Ovary (tissue), 9 donors: ENCODE data around the gene WIPI1. TPM values are rescaled to one million over a fixed set of nuclear protein-coding genes. Genes with fewer than 3 reads are reported as not detected.

Source experiments
- DNase-seq, 5 donors: peaks; one replicate each; pipeline ENCODE4 v3.0.0-alpha.2; 2019 to 2020
- H3K27ac ChIP-seq, 2 donors: fragments of 200-600 bp; one replicate each; pipeline versions ENCODE4 v1.5.1 to v1.8.0; 2019 to 2022
- H3K27me3 ChIP-seq: fragments of 200-600 bp; one replicate; pipeline ENCODE4 v1.8.0; 2022
- H3K36me3 ChIP-seq: fragments of 200-600 bp; sonication (generic); one replicate; pipeline ENCODE4 v1.5.1; 2019
- H3K4me1 ChIP-seq: one replicate; pipeline ENCODE4 v1.8.1; 2013; ENCODE audit warnings: mild to moderate bottlenecking, moderate library complexity; ENCODE audit not compliant: insufficient read depth
- H3K4me3 ChIP-seq: fragments of 200-600 bp; sonication (generic); one replicate; pipeline ENCODE4 v1.5.1; 2017
- H3K9me3 ChIP-seq, 2 donors: fragments of 200-600 bp in 1 of 2; sonication (generic) in 1 of 2; one replicate each; pipeline versions ENCODE4 v1.5.1 to v1.8.1; 2013 to 2019; ENCODE audit warnings: mild to moderate bottlenecking in 1 of 2, moderate library complexity in 1 of 2
- EP300 ChIP-seq: sonication (generic); formaldehyde crosslinking; IDR thresholded peaks from one replicate; pipeline ENCODE4 v1.6.1; 2017; ENCODE audit warnings: antibody characterized with exemption
- POLR2A ChIP-seq: fragments of 450-650 bp; IDR thresholded peaks from one replicate; pipeline ENCODE4 v1.6.1; 2017; ENCODE audit warnings: antibody characterized with exemption, mild to moderate bottlenecking, moderate library complexity
- WGBS, 3 donors: extraction: QIAGEN DNeasy Blood & Tissue Kit in 1 of 3; methylation state at CpG; one replicate each; pipeline versions ENCODE4 v1.1.5 to v1.1.7; 2013 to 2017; 5-methylcytosine and 5-hydroxymethylcytosine counted together
- intact Hi-C, 4 donors: fragments of 100-400 bp; cut with DNase I; formaldehyde crosslinking; loops; one replicate each; pipeline versions ENCODE4 v1.11.0 to v1.15.1; 2022 to 2023
- polyA plus RNA-seq, 2 donors: library from polyadenylated mRNA; stranded (reverse); fragments of 200-250 nt in 1 of 2; fragments of 350-450 nt in 1 of 2; fragmentation: Illumina TruSeq in 1 of 2; extraction: RNeasy Lipid Tissue Mini Kit (QIAGEN cat#74804) in 1 of 2; gene quantifications; one replicate each; pipeline ENCODE4 v1.2.3, GENCODE V29; 2013 to 2014
- total RNA-seq, 7 donors: library from RNA; depleted of rRNA in 2 of 7; stranded (reverse); fragments of >200 nt in 2 of 7; fragmentation: NEBNext Ultra II Directional in 3 of 7; extraction: Animal tissue kit (Norgen Biotek cat#: 25700) in 3 of 7; gene quantifications; one replicate each; pipeline versions ENCODE4 v1.1.0 to v1.2.4, GENCODE V29; 2016 to 2023
- TF ChIP-seq, protein P1 (sequence below), 3 donors: fragments of 450-650 bp in 2 of 3; fragments of 200-600 bp in 1 of 3; IDR thresholded peaks; one replicate each; pipeline versions ENCODE4 v1.5.1 to v1.8.0; 2016 to 2022; ENCODE audit warnings: antibody characterized with exemption in 3 of 3, mild to moderate bottlenecking in 1 of 3
- donor health status: DM: no; HTN: no; CAD: no; lungs with moderate emphysema.
- donor health status: DM: no; HTN: no; CAD: no.
- donor health status: Bipolar disorder and iron deficiency.
- donor health status: DM: yes; HTN: yes; CAD: no.
- donor health status: DM: no; HTN: no; CAD: no.
- donor health status: DM: yes; HTN: yes; CAD: no.

Gene WIPI1
- total and polyA plus RNA-seq, 9 donors, result 15.9 to 53.3 (median 21.3) TPM

DNA sequence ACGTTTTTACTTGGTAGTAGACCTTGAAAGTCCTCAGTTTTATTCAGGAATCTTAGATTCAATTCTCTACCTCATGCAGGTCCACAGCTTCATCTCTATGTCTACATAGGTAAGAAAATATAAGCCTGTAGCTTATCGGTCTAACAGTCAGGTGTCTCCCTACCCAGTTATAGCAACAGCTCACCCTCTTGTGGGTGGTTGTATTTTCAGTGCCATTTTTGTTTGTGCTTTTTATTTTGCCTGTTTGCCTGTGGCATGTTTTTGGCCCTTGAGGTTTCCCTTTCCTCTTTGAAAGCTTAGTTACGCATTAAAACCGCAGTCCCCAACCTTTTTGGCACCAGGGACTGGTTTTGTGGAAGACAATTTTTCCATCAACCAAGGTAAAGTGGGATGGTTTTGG is 23.6 kb upstream of the WIPI1 start:
- TF ChIP-seq EP300, result no peak
- no peak for TF ChIP-seq POLR2A
- TF ChIP-seq, protein P1, sequence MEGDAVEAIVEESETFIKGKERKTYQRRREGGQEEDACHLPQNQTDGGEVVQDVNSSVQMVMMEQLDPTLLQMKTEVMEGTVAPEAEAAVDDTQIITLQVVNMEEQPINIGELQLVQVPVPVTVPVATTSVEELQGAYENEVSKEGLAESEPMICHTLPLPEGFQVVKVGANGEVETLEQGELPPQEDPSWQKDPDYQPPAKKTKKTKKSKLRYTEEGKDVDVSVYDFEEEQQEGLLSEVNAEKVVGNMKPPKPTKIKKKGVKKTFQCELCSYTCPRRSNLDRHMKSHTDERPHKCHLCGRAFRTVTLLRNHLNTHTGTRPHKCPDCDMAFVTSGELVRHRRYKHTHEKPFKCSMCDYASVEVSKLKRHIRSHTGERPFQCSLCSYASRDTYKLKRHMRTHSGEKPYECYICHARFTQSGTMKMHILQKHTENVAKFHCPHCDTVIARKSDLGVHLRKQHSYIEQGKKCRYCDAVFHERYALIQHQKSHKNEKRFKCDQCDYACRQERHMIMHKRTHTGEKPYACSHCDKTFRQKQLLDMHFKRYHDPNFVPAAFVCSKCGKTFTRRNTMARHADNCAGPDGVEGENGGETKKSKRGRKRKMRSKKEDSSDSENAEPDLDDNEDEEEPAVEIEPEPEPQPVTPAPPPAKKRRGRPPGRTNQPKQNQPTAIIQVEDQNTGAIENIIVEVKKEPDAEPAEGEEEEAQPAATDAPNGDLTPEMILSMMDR (IDR thresholded peaks at IDR 0.05), result no peak
- no peak overlapping the region for H3K27ac ChIP-seq
- no peak overlapping the region for H3K4me3 ChIP-seq
- no peak for DNase-seq
- H3K9me3 ChIP-seq, result no peaks in the 10 kb centered on the region
- peaks cover 9% of the 10 kb centered on the region for H3K4me1 ChIP-seq
- no peaks in the 10 kb centered on the region for H3K27me3 ChIP-seq
- 86 to 92% (median 88%) methylated on average over 4 of the region's 4 CpGs for WGBS, 3 donors
- intact Hi-C loops, result no loop called here
- H3K36me3 ChIP-seq, result no peaks in the 10 kb centered on the region

DNA sequence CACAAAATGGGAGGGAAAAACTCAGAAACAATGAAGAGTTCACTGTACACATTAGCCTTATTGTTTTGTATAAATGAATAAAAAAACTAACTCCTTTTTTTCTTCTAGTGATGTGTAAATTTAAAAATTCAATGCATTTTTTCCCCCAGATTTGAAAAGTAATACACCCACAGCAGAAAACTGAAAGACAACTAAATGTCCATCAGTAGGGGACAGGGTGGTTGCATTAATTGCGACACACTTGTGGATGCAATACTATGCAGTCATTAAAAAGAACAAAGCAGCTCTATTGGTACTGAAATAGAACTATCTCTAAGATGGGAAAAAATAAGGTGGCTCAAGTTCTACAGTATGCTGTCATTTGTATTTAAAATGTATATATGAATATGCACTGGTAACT is 13.7 kb upstream of the WIPI1 start:
- DNase-seq, result no peak
- TF ChIP-seq, protein P1 (IDR thresholded peaks at IDR 0.05), result no peak
- TF ChIP-seq EP300 (no peak), POLR2A (no peak)

DNA sequence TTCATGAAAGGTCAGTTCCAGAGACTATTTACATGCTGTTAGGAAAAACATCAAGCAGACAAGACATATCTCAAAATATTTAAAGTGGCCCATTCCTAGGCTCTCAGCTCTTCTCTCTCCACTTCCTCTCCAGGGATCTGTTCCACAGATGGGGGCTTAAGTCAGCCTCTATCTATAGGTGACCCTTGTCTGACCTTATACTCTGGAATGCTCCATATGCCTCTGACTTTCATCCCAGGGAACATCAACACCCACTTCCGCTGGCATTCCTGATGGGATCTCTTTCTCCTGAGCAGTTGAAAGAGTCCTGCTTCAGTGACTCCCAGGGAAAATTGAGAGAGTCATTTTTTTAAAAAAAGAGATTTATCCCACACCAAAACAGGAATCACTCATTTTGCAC is 11.5 kb upstream of the WIPI1 start:
- Histone ChIP-seq H3K4me1 (peaks cover 3% of the 10 kb centered on the region), H3K9me3 (no peaks in the 10 kb centered on the region), H3K36me3 (no peaks in the 10 kb centered on the region), H3K4me3 (no peak overlapping the region), H3K27me3 (no peaks in the 10 kb centered on the region), H3K27ac (no peak overlapping the region)
- 89 to 92% (median 89%) methylated on average over 1 of the region's 1 CpG for WGBS, 3 donors
- no peak for DNase-seq
- intact Hi-C loops, result loop anchor here in 1 of 4 donors (5.0 to 10.0 kb wide), 3 partner anchors 44 to 286 kb away; partner anchors contain the start of gene PRKAR1A
- TF ChIP-seq EP300 (no peak), POLR2A (no peak)
- TF ChIP-seq, protein P1 (IDR thresholded peaks at IDR 0.05), result no peak

More for the DNA sequence above, 13.7 kb upstream of the WIPI1 start:
- WGBS, 3 donors, result 92 to 97% (median 92%) methylated on average over 1 of the region's 1 CpG
- Histone ChIP-seq H3K4me1 (peaks cover 6% of the 10 kb centered on the region), H3K27me3 (no peaks in the 10 kb centered on the region), H3K27ac (no peak overlapping the region), H3K36me3 (no peaks in the 10 kb centered on the region), H3K9me3 (no peaks in the 10 kb centered on the region), H3K4me3 (no peak overlapping the region)
- intact Hi-C loops, result no loop called here

DNA sequence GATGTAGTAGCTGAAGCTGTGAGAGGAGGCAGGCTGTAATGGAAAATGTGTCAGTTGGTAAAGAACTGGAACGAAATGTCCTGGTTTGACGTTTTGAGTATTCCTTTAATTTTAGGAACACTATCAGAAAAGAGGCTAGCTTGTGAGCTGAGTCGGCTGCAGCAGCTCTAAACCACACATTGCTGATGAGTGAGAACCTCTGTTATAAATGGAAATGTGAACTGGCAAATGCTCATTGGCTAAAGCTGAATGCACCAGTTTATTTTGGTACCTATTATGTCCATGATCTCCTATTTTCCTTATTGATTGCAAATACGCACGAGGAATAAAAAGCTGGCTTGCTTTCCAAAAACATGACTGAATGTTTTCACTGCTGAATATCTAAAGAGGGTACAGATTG is 11.0 kb upstream of the WIPI1 start:
- 15 to 23% (median 21%) methylated on average over 5 of the region's 5 CpGs for WGBS, 3 donors

More for the DNA sequence above, 11.0 kb upstream of the WIPI1 start:
- intact Hi-C loops, result loop anchor here in 1 of 4 donors (5.0 to 10.0 kb wide), 3 partner anchors 44 to 286 kb away; partner anchors contain the start of gene PRKAR1A
- Histone ChIP-seq H3K36me3 (no peaks in the 10 kb centered on the region), H3K4me1 (peaks cover 4% of the 10 kb centered on the region), H3K4me3 (no peak overlapping the region), H3K9me3 (no peaks in the 10 kb centered on the region), H3K27ac (no peak overlapping the region), H3K27me3 (no peaks in the 10 kb centered on the region)
- DNase-seq, result no peak
- TF ChIP-seq, protein P1 (IDR thresholded peaks at IDR 0.05), result no peak
- no peak for TF ChIP-seq POLR2A
- TF ChIP-seq EP300, result no peak
